Mesenteric fat pad (tissue), 1 donor: Measurements from ENCODE around the gene PWWP2A. TPM values are rescaled to one million over a fixed set of nuclear protein-coding genes. Genes with fewer than 3 reads are reported as not detected.
"Not testable (repeated sequence)": the region's sequence is repeated elsewhere in the genome, so short reads cannot be mapped to it uniquely, and the experiment has no call there.

Experiments
- DNase-seq: peaks from one replicate; pipeline ENCODE4 v3.0.0-alpha.2; 2020; ENCODE audit warnings: low spot score
- long read RNA-seq: library from polyadenylated mRNA; unstranded; transcript quantifications from one replicate; pipeline ENCODE4 v2.0.0, GENCODE V29; 2020
- total RNA-seq: library from RNA; stranded (reverse); fragmentation: NEBNext Ultra II Directional; extraction: Animal tissue kit (Norgen Biotek cat#: 25700); gene quantifications from one replicate; pipeline ENCODE4 v1.2.1, GENCODE V29; 2021
- donor health status: DM: yes; HTN: yes; CAD: no.

PWWP2A gene, protein sequence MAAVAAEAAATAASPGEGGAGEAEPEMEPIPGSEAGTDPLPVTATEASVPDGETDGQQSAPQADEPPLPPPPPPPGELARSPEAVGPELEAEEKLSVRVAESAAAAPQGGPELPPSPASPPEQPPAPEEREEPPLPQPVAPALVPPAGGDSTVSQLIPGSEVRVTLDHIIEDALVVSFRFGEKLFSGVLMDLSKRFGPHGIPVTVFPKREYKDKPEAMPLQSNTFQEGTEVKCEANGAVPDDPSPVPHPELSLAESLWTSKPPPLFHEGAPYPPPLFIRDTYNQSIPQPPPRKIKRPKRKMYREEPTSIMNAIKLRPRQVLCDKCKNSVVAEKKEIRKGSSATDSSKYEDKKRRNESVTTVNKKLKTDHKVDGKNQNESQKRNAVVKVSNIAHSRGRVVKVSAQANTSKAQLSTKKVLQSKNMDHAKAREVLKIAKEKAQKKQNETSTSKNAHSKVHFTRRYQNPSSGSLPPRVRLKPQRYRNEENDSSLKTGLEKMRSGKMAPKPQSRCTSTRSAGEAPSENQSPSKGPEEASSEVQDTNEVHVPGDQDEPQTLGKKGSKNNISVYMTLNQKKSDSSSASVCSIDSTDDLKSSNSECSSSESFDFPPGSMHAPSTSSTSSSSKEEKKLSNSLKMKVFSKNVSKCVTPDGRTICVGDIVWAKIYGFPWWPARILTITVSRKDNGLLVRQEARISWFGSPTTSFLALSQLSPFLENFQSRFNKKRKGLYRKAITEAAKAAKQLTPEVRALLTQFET
- total RNA-seq: 20.0 TPM
- long read RNA-seq, partial matches to known transcripts: 0 of 16 reads
- long read RNA-seq, other reads (novel, unspliced or antisense): 10 of 16 reads

DNA sequence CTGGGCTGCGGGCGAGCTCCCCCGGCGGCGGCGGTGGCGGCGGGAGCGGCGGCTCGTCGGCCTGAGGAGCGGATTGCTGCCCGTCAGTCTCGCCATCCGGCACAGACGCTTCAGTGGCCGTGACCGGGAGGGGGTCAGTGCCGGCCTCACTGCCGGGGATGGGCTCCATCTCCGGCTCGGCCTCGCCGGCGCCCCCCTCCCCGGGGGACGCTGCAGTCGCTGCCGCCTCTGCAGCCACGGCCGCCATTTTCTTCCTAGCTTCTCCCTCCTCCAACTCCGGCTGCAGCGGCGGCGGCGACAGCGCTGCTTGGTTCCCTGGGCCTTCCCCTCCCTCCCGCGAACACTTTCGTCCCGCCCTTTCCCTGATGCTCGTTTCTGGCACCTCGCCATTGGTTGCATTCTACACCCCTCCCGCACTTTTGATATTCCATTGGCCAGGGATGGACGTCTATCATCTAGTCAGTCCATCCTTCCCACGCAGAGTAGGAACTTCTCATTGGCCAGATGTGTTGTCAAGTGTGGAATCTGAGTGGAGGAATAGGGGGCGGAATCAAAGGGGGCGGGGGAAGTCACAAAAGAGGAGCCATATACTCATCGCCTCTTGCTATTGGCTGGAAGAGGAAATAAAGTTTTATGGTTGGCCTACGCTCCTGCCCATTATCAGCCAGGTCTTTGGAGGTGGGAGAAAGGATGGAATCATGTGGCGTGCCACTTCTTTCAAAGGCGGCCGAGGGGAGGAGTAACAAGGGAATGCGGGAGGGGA is at the start of gene PWWP2A:
PWWP2A (minus strand) TSS at position 309 of the 763 bp plus-strand sequence; CDS start at position 247, 62 bp downstream.
- peak; percentile 98 for DNase-seq

DNA sequence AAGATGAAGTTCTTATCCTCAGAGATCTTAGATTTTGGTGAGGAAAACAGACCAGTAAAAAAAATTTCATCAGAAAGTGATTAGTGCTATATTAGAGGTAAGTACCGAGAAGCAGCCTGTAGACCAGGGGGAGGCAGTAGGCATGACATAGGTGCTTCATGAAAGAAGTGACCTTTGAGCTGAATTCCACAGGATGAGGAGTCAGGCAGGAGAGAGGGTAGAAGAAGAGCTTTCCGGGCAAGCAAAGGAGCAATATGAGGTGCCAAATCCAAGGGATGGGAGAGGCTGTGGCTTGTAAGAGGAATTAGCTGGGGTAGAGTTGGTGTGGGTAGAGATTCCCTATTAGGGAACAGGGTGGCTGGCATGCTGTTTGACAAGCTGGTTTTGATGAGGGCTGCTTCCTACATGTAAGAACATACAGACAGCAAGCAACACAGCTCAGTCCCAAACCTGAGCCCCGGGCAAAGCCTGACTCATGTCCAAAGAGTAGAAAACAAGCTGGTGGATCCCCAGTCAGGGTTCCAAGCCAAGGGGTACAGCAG is 48.4 kb upstream of the PWWP2A start:
- DNase-seq: no peak

DNA sequence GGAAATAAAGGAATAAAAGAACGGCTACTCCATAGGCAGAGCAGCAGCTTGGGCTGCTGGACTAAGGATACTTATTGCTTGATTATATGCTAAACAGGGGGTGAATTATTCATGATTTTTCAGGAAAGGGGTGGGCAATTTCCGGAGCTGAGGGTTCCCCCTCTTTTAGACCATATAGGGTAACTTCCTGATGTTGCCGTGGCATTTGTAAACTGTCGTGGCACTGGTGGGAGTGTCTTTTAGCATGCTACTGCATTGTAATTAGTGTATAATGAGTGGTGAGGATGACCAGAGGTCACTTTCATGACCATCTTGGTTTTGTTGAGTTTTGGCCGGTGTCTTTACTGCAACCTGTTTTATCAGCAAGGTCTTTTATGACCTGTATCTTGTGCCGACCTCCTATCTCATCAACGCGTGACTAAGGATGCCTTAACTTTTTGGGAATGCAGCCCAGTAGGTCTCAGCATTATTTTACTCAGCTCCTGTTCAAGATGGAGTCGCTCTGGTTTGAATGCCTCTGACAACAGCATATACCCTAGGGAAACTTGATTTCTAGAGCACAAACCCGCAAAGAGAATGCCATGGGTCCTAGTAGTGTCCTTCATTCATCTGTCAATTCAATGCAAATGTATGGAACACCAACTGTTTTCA is 47.8 kb upstream of the PWWP2A start:
- no peak for DNase-seq

DNA sequence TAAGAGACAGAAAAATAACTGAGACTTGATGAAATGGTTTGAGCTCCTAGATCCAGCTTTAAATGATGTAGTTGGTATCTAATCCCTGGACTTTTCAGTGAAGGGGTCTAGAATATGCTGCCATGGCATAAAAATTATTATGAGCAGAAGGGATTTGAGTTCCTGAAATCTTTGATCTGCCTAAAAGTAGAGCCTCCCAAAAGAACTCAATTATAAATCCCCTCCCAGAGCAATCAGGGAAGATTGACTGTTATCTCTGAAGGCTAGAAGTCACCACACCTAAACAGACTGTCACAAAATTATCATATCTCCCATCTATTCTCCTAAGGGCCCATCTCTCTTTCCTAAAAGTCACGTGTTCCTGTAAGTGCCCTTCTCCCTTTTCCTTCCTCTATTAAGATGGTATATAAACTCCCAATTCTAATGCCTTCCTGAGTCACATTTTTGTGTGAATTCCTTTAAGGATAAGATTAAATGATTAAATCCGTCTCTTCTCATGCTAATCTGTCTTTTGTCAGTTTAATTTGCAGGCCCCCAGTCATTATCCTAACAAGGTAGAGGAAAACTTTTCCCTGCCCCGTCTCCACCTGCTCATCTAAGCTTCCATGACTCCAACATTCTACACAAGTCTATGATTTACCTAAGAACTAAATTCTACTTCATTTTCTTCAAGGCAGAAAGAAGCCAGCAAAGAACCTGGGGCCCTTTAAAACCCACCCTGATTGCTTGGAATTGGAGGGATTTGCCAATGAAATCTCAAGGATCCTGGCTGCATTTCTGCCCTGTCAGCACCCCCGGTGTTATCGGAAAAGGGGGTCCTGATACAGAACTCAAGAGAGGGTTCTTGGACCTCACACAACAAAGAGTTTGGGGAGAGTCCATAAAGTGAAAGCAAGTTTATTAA is 47.1 kb upstream of the PWWP2A start:
- no peak for DNase-seq

DNA sequence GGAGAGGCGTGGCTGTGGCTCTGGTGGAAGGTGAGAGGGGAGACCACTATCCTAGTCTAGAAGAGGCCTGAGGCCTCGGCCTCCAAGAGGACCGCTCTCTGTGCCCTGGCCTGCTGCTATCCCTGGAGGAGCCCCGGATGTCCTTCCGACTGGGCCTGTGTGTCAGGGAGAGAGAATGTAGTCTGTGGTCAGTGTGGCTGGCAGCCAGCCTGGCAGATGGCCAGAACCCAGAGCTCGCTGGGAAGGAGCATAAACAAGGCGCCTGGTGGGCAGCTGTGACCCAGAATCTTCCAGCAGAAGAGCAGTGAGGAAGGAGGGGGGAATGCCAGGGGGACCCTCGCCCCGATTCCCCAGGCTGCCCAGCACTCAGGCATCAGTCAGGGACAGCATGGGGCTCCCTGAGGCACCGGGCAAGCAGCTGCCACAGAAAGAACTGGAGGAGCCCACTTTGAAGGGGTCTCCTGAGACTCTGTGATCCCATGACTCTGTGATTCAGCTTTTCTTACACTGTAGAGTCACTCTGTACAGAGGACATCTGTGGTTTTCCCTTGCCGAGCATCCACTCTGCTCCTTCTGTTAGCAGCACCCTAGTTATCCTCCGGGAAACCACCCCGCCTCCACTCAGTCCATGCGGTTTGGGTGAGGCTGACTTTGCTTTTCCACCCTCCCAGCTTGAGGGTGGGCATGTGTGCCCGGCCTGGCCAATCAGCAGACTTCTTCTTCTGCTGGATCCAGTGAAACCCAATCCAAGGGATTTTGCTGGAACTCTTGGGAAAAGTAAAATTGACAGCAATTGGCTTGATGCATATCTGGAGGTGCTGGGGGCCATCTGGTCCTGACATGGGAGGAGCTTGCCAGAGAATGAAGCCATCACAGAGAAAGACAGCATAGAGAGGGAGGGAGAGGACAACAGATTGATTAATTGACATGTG is 46.2 kb upstream of the PWWP2A start:
- peak; percentile 93 for DNase-seq

DNA sequence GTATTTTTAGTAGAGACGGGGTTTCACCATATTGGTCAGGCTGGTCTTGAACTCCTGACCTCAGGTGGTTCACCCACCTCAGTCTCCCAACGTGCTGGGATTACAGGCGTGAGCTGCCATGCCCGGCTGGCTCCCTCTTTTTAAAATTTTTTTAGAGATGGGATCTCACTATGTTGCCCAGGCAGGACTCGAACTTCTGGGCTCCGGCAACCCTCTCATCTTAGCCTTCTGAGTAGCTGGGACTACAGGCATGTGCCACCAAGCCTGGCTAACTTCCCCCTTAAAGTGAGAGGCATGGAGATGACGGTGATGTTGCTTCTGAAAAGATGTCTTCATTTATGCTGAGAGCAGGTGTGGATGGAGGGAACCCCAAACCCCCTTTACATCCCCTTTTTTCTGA is 43.7 kb upstream of the PWWP2A start:
- no peak for DNase-seq

DNA sequence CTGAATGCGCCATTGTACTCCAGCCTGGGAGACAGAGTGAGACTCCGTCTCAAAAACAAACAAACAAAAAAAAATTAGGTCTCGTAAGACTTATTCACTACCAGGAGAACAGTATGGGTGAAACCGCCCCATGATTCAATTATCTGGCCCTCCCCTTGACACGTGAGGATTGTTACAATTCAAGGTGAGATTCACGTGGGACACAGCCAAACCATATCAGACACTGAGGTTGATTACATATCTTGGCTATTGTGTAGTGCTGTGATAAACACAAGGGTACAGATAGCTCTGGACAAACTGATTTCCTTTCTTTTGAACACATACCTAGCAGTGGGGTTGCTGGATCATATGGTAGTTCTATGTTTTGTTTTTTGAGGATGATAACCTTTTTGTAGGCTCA is 42.4 kb upstream of the PWWP2A start:
- DNase-seq: no peak

DNA sequence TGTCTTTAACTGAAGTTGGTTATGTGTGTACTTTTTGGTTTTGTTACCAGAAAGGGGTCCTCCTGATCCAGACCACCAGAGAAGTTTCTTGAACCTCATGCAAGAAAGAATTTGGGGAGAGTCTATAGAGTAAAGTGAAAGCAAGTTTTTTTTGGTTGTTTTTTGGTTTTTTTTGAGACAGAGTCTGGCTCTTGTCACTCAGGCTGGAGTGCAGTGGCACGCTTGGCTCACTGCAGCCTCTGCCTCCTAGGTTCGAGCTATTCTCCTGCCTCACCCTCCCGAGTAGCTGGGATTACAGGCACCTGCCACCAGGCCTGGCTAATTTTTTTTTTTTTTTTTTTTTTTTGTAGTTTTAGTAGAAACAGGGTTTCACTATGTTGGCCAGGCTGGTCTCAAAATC is 41.6 kb upstream of the PWWP2A start:
- not testable (repeated sequence) for DNase-seq

DNA sequence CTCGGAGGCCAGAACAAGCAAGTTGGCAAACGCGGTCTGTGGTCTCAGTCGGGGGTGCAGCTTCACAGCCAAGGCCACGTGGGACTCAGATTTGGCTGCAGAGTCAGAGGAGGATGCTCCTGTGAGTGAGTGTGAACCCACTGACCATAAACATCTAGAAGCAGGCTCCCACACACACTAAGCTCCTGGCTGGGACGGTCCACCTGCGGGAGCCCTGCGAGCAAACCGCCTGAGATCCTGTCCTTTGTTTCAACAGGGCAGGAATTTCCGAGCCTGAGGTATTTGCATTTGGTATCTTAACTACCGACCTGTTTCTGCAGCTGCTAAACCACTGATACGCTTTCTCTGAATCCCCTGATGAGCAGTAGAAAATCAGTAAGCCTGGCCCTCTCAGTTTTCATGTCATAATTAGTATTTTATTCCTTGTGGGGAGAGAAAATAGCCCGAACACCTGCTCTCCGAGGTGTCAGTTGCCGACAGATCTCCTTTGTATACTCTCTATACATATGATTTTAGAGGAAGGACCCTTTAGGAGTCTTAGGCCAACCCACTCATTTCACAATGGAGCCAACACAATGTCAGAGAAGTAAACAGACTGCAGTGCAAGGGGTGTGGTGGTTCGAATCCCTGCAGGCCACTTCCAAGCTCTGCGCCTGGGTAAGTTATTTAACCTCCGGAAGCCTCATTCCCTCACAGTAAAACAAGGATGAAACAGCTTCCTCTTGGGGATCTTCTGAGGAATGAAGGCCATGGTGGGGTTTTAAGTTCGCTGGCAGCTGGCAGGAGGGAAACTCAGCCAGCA is 40.9 kb upstream of the PWWP2A start:
- no peak for DNase-seq

DNA sequence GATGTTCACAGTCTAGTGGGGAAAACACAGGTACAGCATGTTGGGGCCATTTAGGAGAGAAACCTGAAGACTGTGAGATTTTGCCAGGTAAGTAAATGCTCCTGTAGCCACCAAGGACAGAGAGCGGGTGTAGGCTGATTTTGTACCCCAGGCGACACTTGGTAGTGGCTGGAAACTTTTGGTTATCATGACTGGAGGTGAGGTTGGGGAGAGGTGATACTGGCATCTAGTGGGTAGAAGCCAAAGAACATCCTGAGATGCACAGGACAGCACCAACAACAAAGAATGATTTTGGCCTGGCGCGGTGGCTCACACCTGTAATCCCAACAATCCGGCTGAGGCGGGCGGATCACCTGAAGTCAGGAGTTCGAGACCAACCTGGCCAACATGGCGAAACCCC is 38.8 kb upstream of the PWWP2A start:
- DNase-seq: no peak

DNA sequence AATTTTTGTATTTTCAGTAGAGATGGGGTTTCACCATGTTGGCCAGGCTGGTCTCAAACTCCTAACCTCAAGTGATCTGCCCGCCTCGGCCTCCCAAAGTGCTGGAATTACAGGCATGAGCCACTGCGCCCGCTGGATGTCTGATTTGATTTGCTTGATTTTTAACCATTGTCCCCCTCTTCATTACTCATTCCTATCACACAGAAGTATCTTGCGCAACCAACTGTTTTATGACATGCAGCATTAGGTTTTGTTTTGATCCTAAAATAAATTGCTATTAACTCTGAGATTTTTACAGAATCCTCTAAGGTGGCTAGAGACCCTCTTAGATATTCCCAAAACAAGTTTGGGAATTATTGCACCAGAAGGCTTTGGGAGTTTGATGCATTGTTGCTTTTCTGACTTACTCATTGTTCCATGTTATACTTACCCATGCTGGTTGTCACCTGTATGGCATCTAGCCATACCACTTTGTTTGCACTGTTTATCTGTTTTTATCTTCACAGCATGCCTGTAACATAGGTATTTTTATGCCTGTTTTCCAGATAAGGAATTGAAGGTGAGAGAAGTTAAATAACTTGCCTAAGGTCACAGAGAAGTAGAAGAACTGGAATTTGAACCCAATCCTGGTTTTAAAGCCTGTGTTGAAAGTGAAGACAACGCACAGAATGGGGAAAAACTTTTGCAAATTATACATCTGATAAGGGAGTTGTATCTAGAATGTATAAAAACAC is 35.9 kb upstream of the PWWP2A start:
- DNase-seq: no peak

DNA sequence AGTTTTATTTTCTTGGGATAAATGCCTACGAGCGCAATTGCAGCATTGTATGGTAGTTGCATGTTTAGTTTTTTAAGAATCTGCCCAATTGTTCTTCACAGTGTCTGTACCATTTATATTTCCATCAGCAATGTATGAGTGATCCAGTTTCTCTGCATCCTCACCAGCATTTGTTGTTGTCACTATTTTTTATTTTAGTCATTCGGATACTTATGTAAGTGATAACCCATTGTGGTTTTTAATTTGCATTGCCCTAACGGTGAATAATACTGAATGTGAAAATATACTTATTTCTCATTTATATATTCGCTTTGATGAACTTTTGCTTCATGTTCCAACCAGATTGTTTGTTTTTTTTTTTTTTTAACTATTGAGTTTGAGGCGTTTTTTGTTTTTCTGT is 33.7 kb upstream of the PWWP2A start:
- no peak for DNase-seq

DNA sequence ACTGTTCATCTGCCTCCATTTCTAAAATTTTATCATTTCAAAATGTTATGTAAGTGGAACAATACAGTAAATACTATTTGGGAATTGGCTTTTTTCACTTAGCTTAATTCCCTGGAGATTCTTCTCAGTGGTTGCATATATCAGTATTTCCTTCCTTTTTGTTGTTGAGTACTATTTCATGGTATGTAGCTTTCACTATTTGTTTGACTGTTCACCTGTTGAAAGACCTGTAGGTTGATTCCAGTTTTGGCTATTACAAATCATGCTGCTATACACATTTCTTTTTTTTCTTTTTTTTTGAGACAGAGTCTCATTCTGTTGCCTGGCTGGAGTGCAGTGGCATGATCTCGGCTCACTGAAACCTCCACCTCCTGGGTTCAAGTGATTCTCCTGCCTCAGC is 33.0 kb upstream of the PWWP2A start:
- DNase-seq: no peak

DNA sequence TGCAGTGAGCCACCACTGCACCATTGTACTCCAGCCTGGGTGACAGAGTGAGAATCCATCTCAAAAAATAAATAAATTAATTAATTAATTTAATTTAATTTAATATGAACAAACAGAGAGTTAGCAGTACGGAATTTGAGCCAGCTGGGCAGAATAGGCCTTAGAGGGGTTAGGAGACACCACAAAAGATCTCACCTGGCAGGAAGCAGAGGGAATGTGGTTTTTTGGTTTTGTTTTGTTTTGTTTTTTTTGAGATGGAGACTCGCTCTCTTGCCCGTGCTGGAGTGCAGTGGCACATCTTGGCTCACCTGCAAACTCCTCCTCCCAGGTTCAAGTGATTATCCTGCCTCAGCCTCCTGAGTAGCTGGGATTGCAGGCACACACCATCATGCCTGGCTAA is 31.8 kb upstream of the PWWP2A start:
- DNase-seq: no peak

DNA sequence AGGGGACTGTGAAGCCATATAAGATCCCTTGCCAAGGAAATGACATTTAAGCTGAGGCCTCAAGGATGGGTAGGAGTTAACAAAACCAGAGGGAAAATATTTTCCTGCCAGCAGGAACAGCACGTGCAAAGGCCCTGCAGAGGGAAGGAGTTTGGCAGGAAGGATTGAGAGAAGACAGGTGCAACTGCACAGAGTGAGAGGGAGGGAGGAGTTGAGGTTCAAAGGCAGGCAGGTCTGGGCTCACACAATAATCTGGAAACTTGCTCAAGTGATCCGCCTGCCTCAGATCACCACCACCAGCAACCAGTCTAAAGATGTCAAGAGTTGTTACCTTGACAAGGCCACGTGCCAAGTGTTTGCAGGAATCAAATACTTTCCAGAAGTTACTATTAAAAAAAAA is 31.1 kb upstream of the PWWP2A start:
- no peak for DNase-seq

DNA sequence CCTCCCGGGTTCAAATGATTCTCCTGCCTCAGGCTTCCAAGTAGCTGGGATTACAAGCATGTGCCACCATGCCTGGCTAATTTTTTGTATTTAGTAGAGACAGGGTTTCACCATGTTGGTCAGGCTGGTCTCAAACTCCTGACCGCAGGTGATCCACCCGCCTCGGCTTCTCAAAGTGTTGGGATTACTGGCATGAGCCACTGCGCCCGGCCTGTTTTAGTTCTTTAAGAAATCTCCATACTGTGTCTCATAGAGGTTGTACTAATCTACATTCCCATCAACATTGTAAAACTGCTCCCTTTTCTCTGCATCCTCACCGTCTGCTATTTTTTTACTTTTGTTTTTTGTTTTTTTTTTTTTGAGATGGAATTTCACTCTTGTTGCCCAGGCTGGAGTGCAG is 25.2 kb upstream of the PWWP2A start:
- DNase-seq: not testable (repeated sequence)

DNA sequence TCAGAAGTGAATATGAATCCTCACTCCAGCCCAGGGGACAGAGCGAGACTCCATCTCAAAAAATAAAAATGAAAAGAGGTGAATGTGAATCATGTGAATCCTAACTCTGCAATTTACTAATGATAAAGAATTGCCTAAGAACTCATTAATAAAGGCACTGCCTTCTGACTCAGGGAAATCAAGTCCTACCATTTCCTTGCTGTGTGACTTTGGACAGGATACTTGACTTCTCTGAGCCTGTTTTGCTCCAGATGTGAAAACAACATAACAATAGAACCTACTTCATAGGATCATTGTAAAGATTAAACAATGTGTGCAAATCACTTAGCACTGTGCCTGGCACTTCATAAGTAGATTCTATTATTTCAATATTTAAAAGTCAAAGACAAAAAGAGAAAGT is 15.1 kb upstream of the PWWP2A start:
- DNase-seq: no peak
